ENCODE data around the gene ANKLE1.

GRCh38 chr19:17259934-17260333 is 21.8 kb upstream of the ANKLE1 start:
- no peak for TF ChIP-seq SP1 (IDR thresholded peaks at IDR 0.05; ENCODE audit: low read depth, low read length)
- TF ChIP-seq NFYB (IDR thresholded peaks at IDR 0.05; ENCODE audit: insufficient read depth, low read depth, low read length), result no peak
- no peak for TF ChIP-seq CTCF (IDR thresholded peaks at IDR 0.05 in 2 of 3, conservative IDR thresholded peaks at IDR 0.05 in 1 of 3; ENCODE audit: control insufficient read depth in 2 of 3, extremely low read depth in 1 of 3, insufficient read depth in 1 of 3, low read depth in 3 of 3, low read length in 3 of 3)
- TF ChIP-seq TAF1 (IDR thresholded peaks at IDR 0.05; ENCODE audit: borderline replicate concordance, low read depth, low read length), result no peak
- no peak for TF ChIP-seq CEBPB (IDR thresholded peaks at IDR 0.05; ENCODE audit: borderline replicate concordance in 1 of 2, low read depth in 2 of 2, low read length in 2 of 2)

Measured in GM12878 (cell line).